ENCODE measurements around the gene KIF17. TPM values are rescaled to one million over a fixed set of nuclear protein-coding genes. Genes with fewer than 3 reads are reported as not detected.

KIF17 gene
- total RNA-seq, 1 donor from 2014 or later = not detected

- CTCF ChIA-PET = no interaction called here
- Mint-ChIP-seq H3K4me1 (peaks cover 25% of the 10 kb centered on the region), H3K4me3 (peak overlapping the region; percentile 24), H3K9me3 (no peaks in the 10 kb centered on the region), H3K27me3 (no peaks in the 10 kb centered on the region), H3K27ac (no peak overlapping the region), H3K36me3 (ENCODE audit: low read depth) (peaks cover 87% of the 10 kb centered on the region)
- ATAC-seq (ENCODE audit: low read depth) (no peak), DNase-seq (no peak)
- intact Hi-C loops (cut with micrococcal nuclease) = no loop called here
- POLR2A ChIA-PET = no interaction called here
- TF ChIP-seq, protein P1, sequence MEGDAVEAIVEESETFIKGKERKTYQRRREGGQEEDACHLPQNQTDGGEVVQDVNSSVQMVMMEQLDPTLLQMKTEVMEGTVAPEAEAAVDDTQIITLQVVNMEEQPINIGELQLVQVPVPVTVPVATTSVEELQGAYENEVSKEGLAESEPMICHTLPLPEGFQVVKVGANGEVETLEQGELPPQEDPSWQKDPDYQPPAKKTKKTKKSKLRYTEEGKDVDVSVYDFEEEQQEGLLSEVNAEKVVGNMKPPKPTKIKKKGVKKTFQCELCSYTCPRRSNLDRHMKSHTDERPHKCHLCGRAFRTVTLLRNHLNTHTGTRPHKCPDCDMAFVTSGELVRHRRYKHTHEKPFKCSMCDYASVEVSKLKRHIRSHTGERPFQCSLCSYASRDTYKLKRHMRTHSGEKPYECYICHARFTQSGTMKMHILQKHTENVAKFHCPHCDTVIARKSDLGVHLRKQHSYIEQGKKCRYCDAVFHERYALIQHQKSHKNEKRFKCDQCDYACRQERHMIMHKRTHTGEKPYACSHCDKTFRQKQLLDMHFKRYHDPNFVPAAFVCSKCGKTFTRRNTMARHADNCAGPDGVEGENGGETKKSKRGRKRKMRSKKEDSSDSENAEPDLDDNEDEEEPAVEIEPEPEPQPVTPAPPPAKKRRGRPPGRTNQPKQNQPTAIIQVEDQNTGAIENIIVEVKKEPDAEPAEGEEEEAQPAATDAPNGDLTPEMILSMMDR (IDR thresholded peaks at IDR 0.05) = no peak
These were observed 60.8 kb downstream of the KIF17 start for GRCh38 chr1:20657024-20657423.

GRCh38 chr1:20654104-20654690, 63.6 kb downstream of the KIF17 start:
- ATAC-seq (ENCODE audit: low read depth) (no peak), DNase-seq (no peak)
- POLR2A ChIA-PET = interaction anchor here (0.6 kb wide), 1 partner anchor 133 kb away, joined by 4 read pairs; no protein-coding TSS in a partner anchor
- no peaks in the 10 kb centered on the region for H3K27me3 Mint-ChIP-seq
- peaks cover 3% of the 10 kb centered on the region for H3K4me1 Mint-ChIP-seq
- no peak overlapping the region for H3K4me3 Mint-ChIP-seq
- CTCF ChIA-PET = no interaction called here
- H3K27ac Mint-ChIP-seq = no peak overlapping the region
- TF ChIP-seq, protein P1 (IDR thresholded peaks at IDR 0.05) = no peak
- H3K36me3 Mint-ChIP-seq (ENCODE audit: low read depth) = peaks cover 91% of the 10 kb centered on the region
- intact Hi-C loops (cut with micrococcal nuclease) = no loop called here
- H3K9me3 Mint-ChIP-seq = no peaks in the 10 kb centered on the region

- TF ChIP-seq, protein P1 (IDR thresholded peaks at IDR 0.05) = no peak
- peaks cover 85% of the 10 kb centered on the region for H3K36me3 Mint-ChIP-seq (ENCODE audit: low read depth)
- intact Hi-C loops (cut with micrococcal nuclease) = no loop called here
- ATAC-seq (ENCODE audit: low read depth) (no peak), DNase-seq (no peak)
- no peak overlapping the region for H3K4me3 Mint-ChIP-seq
- H3K4me1 Mint-ChIP-seq = no peaks in the 10 kb centered on the region
- ChIA-PET POLR2A (no interaction called here), CTCF (no interaction called here)
- no peaks in the 10 kb centered on the region for H3K9me3 Mint-ChIP-seq
- H3K27me3 Mint-ChIP-seq = no peaks in the 10 kb centered on the region
- H3K27ac Mint-ChIP-seq = no peak overlapping the region
These were observed 65.5 kb downstream of the KIF17 start for GRCh38 chr1:20652300-20652699.

GRCh38 chr1:20648946-20649345, 68.9 kb downstream of the KIF17 start:
- no peak overlapping the region for H3K4me3 Mint-ChIP-seq
- H3K9me3 Mint-ChIP-seq = no peaks in the 10 kb centered on the region
- TF ChIP-seq, protein P1 (IDR thresholded peaks at IDR 0.05) = no peak
- H3K27me3 Mint-ChIP-seq = no peaks in the 10 kb centered on the region
- no peak for DNase-seq
- CTCF ChIA-PET = no interaction called here
- no peak overlapping the region for H3K27ac Mint-ChIP-seq
- peaks cover 63% of the 10 kb centered on the region for H3K36me3 Mint-ChIP-seq (ENCODE audit: low read depth)
- POLR2A ChIA-PET = no interaction called here
- no peaks in the 10 kb centered on the region for H3K4me1 Mint-ChIP-seq
- intact Hi-C loops (cut with micrococcal nuclease) = no loop called here
- no peak for ATAC-seq (ENCODE audit: low read depth)

DNA sequence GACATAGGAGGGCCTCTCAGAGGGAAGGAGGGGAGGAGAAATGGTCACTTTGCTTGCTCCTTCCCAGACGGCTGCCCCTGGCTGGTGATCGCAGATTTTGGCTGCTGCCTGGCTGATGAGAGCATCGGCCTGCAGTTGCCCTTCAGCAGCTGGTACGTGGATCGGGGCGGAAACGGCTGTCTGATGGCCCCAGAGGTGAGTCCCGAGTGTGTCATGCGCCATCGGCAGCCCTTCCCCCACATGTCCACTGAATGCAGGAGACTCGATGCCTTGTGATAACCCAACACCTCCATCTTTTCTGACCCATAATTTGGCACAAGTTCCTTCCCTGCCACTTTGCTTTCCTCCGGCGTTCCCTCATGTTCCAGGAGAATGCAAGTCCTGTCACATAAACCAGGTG, 69.4 kb downstream of the KIF17 start:
- H3K4me1 Mint-ChIP-seq = no peaks in the 10 kb centered on the region
- TF ChIP-seq, protein P1 (IDR thresholded peaks at IDR 0.05) = no peak
- H3K27ac Mint-ChIP-seq = no peak overlapping the region
- ChIA-PET POLR2A (no interaction called here), CTCF (no interaction called here)
- ATAC-seq (ENCODE audit: low read depth) (no peak), DNase-seq (no peak)
- intact Hi-C loops (cut with micrococcal nuclease) = no loop called here
- no peak overlapping the region for H3K4me3 Mint-ChIP-seq
- H3K27me3 Mint-ChIP-seq = no peaks in the 10 kb centered on the region
- H3K36me3 Mint-ChIP-seq (ENCODE audit: low read depth) = peaks cover 58% of the 10 kb centered on the region
- no peaks in the 10 kb centered on the region for H3K9me3 Mint-ChIP-seq

All from activated B cell treated with CpG ODN at 0.5 μM for 24 hours (primary cell).